AML-193 (cell line): Measurements from ENCODE around the gene COL4A6.

Experiments used
- DNase-seq, 2 experiments: peaks; one replicate each; lab custom pipeline; 2025; lab: John Stamatoyannopoulos, UW

COL4A6 gene

GRCh38 chrX:108216919-108217571 is 221.2 kb downstream of the COL4A6 start:
- no peak for DNase-seq

DNA sequence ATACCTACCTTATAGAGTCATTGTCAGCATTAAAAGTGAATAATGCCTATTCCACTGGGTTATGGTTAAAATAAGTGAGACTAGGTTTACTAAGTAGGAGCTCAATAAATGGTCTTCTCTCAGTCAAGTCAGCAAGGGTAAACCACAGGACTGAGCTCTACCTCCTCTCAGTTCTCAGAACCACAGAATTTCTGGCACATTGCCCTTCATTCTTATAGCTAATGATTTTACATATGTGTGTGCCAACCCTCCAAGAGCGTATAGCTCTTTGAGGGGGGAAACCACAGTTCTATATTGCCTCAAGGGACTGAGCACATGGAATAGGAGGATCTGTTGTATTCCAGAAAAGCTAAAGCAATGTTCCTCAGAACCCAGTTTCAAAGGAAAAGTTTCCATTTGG is 221.8 kb downstream of the COL4A6 start:
- no peak for DNase-seq

DNA sequence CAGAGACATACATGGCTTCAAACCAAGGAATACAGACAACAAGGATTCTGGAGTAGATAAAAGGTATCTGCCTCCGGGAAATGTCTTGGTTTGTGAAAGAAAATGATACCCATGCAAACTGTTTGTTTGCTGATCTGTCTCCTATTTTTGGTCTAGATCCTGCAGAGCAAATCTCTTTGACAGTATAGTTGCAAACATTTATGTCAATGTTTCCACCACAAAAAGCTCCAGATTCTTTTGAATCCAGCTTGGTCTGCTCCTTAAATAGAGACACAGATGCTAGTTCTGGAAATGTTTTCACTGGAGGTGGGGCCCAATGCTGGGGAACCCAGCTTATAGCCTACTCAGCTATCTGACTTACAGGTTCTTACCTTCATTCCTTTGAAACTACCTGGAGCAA is 226.9 kb downstream of the COL4A6 start:
- no peak for DNase-seq

GRCh38 chrX:108209006-108209554 is 229.1 kb downstream of the COL4A6 start:
- no peak for DNase-seq

- no peak for DNase-seq
Measured at GRCh38 chrX:108203540-108203939, 234.7 kb downstream of the COL4A6 start.

DNA sequence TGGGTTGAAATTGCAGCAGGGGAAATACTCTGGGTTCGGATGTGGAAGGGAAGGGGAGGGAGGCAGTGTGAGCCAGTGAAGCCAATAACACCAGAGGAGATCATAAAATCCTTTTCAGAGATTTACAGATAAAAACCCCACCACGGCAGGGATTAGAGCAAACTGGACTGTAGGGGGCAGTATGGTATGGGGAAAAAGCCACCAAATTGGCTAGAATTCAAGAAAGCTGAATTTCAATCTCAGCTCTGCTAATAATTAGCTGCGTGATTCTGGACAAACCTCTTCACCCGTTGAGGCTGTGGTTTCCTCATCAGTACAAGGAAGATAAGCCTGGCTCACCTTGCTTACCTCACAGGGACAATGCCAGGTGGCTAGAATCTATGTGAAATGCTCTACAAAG is 238.5 kb downstream of the COL4A6 start:
- peak in 1 of 2 experiments; percentile 6 for DNase-seq

GRCh38 chrX:108199041-108199440 is 239.2 kb downstream of the COL4A6 start:
- DNase-seq = no peak

DNA sequence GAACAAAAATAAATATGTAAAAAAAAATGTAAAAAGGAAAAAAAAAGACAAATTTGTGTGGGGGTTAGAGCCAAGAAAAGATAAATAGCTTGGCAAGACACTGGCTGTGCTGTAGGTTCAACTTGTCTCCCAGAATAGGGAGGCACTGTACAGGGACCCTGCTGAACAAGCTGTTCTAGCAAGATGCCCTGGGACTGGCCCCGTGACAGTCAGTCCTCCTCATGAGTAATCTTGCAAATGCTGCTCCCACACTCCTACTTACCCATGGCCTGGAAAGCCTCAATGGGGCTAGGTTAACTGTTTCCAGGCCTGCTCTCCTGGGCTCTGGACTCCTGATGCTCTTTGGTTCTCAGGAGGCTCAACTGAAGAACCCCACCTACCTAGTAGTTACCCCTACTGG is 239.8 kb downstream of the COL4A6 start:
- no peak for DNase-seq

GRCh38 chrX:108186811-108187210 is 251.4 kb downstream of the COL4A6 start:
- DNase-seq = no peak

DNA sequence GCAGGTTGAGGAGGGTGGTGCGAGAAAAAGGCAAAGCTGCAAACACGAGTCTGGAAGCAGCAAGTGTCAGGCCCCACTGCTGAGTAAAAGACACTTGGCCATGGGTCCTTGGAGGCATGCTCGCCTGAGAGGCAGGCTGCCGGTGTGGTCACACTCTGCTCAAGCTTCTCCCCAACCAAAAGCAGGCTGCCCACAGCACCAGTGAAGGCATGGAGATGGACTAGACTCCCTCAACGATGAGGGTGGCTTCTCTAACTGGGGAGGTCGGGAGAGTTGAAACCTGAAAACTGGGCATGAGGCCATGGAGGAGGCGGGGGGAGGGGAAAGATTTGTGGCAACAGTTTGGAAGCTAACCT is 260.1 kb downstream of the COL4A6 start:
- no peak for DNase-seq

- no peak for DNase-seq
Measured at GRCh38 chrX:108177351-108178142, 260.7 kb downstream of the COL4A6 start.

GRCh38 chrX:108173874-108174273 is 264.3 kb downstream of the COL4A6 start:
- no peak for DNase-seq

- no peak for DNase-seq
Measured at GRCh38 chrX:108171671-108172070, 266.6 kb downstream of the COL4A6 start.

GRCh38 chrX:108169768-108170167 is 268.5 kb downstream of the COL4A6 start:
- DNase-seq = no peak

GRCh38 chrX:108168961-108169740 is 269.1 kb downstream of the COL4A6 start:
- no peak for DNase-seq

DNA sequence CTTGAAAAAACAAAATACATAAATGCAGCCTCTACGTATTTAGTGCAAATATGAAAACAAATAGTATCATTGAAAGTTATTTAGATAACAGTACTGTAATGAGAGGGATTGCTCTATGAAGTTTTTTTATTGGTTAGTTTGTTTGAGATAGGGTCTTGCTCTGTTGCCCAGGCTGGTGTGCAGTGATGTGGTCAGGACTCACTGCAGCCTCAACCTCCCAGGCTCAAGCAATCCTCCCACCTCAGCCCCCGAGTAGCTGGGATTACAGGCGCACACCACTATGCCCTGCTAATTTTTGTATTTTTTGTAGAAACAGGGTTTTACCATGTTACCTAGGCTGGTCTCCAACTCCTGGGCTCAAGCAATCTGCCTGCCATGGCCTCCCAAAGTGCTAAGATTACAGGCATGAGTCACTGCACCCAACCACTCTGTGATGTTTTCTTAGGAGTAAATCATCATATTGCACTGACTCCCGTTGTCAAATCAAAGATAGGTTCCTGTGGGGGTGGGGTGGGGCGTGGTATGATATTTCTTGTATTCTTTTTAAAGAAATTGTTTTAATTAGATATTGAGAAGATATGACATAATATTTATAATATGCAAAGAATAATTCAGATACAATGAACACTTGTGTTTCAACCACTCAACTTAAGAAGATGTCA is 270.9 kb downstream of the COL4A6 start:
- DNase-seq = no peak

GRCh38 chrX:108165383-108166111 is 272.7 kb downstream of the COL4A6 start:
- no peak for DNase-seq

DNA sequence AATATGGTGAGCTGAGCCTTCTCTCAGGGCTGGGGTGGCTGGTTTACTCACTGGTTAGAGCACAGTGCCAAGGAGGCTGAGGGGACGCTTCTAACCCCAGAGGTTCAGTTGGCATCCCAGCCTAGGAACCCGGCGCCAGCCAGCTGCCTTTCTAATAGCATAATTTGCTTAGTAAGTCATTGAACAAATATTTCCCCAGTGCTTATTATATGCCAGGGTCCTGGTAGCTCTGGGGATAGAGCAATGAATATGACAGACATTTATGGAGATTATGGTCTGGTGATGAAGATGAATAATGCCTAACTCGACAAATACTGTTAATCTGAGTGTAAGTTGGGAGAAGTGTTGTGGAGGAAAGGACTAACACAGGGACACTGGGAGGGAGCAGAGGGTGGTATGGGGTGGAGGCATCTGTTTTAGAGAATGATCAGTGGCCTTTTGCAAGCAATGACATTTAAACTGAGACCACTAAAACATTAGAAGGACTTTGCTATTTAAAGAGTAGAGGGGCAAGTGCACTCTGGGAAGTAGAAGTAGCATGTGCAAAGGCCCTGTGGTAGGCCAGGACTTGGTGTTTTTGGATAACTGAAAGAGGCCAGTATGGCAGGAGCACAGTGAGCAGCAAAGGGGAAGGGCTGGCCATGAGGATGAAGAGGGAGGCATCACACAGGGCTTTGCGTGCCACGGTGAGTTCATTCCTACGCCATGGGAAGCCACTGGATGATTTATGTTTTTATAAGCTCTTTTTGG is 274.7 kb downstream of the COL4A6 start:
- DNase-seq = no peak

GRCh38 chrX:108162265-108162664 is 276.0 kb downstream of the COL4A6 start:
- no peak for DNase-seq

DNA sequence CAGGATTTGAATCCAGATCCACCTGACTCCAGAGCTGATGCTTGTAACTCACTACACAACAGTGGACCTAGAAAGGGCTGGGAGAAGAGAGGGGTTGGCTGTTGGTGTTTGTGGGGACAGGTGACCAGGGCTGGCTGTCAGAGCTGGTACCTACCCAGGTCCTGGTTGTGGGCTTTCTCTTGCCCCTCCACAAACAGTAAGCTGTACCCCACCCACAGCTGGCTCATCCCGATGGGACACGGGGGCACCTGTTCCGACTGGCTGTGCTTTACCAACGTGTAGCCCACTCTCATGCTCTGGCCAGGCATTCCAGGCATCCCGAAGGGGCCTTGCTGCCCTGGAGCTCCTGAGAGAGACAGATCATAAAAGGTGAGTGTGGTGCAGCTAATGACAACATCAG is 277.9 kb downstream of the COL4A6 start:
- no peak for DNase-seq
